ENCODE results near the gene COLEC12. TPM values are rescaled to one million over a fixed set of nuclear protein-coding genes. Genes with fewer than 3 reads are reported as not detected.
A peak's percentile ranks its signal among the peaks of the same experiment; 100 is the strongest.

Gene COLEC12
- total RNA-seq, 1 donor from 2014 or later: 11.6 TPM

DNA sequence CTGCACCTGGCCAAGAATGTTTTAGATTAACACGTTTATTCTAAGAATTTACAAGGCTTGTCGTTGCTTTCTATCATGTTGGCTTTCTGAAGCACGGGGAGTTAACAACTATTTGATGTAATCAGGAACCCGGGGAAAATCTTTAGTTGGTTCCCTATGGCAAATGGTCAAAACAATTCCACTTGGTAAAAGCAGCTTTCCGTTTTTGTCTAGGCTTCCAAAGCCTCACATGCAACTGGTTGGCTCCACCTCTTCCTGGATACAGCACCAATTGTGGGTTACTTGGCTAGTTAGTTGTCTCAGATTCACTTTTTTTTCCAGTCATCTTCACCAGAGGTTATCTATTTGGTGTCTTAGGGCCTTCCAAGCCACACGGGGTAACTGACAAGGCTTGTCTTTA lies 2.8 kb downstream of the COLEC12 start:
- no peak for DNase-seq (ENCODE audit: low read depth)
- Histone ChIP-seq H4K20me1 (ENCODE audit: insufficient read depth, low read length) (no peaks in the 10 kb centered on the region), H3K9me3 (ENCODE audit: insufficient read depth, low read depth, low read length) (no peaks in the 10 kb centered on the region), H3K36me3 (ENCODE audit: insufficient read depth, low read length) (no peaks in the 10 kb centered on the region), H3K4me3 (ENCODE audit: insufficient read depth, low read depth, low read length) (no peak overlapping the region), H3K27me3 (ENCODE audit: insufficient read depth, low read length) (peaks cover 14% of the 10 kb centered on the region), H3K79me2 (ENCODE audit: insufficient read depth, low read length) (peaks cover 4% of the 10 kb centered on the region), H3K9ac (ENCODE audit: low read length) (no peak overlapping the region), H3K27ac (ENCODE audit: low read depth, low read length) (no peak overlapping the region), H3K4me1 (ENCODE audit: insufficient read depth, low read length) (peaks cover 31% of the 10 kb centered on the region), H2AFZ (ENCODE audit: low read depth, low read length) (no peak overlapping the region), H3K4me2 (ENCODE audit: low read length) (no peak overlapping the region)
- Mint-ChIP-seq H3K4me3 (ENCODE audit: unreplicated experiment) (no peak overlapping the region), H3K27me3 (ENCODE audit: low read depth, unreplicated experiment) (peaks cover 10% of the 10 kb centered on the region), H3K36me3 (ENCODE audit: low read depth, unreplicated experiment) (no peaks in the 10 kb centered on the region), H3K9me3 (ENCODE audit: unreplicated experiment) (no peaks in the 10 kb centered on the region), H3K27ac (ENCODE audit: unreplicated experiment) (no peak overlapping the region), H3K4me1 (ENCODE audit: low read depth, unreplicated experiment) (peaks cover 20% of the 10 kb centered on the region)
- TF ChIP-seq, protein P1, sequence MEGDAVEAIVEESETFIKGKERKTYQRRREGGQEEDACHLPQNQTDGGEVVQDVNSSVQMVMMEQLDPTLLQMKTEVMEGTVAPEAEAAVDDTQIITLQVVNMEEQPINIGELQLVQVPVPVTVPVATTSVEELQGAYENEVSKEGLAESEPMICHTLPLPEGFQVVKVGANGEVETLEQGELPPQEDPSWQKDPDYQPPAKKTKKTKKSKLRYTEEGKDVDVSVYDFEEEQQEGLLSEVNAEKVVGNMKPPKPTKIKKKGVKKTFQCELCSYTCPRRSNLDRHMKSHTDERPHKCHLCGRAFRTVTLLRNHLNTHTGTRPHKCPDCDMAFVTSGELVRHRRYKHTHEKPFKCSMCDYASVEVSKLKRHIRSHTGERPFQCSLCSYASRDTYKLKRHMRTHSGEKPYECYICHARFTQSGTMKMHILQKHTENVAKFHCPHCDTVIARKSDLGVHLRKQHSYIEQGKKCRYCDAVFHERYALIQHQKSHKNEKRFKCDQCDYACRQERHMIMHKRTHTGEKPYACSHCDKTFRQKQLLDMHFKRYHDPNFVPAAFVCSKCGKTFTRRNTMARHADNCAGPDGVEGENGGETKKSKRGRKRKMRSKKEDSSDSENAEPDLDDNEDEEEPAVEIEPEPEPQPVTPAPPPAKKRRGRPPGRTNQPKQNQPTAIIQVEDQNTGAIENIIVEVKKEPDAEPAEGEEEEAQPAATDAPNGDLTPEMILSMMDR (IDR thresholded peaks at IDR 0.05; ENCODE audit: insufficient read depth, low read depth, low read length): no peak
- TF ChIP-seq EZH2 (IDR thresholded peaks at IDR 0.05; ENCODE audit: insufficient read depth, low read length): no peak
- FAIRE-seq: no peak

DNA sequence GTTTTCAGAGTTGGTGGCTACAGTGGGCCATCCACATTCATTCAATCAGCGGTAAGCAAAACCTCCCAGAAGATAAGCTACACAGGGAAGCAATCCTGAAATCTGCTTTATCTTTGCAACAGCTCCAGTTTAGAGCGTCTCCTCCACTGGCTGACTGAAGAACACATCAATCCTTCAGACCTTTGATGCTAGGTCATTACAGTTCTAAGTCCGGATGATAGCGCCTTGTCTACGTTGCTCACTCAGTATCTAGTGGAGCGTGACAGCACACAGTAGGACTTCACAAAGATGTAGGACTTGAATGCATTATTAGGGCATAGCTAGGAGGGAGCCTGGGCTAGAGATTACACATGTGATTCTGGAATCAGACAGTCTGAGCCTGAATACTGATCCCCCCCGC lies 5.0 kb downstream of the COLEC12 start:
- no peak for FAIRE-seq
- Histone ChIP-seq H2AFZ (ENCODE audit: low read depth, low read length) (no peak overlapping the region), H3K9ac (ENCODE audit: low read length) (no peak overlapping the region), H3K4me1 (ENCODE audit: insufficient read depth, low read length) (peaks cover 28% of the 10 kb centered on the region), H3K4me2 (ENCODE audit: low read length) (no peak overlapping the region), H3K9me3 (ENCODE audit: insufficient read depth, low read depth, low read length) (no peaks in the 10 kb centered on the region), H3K27ac (ENCODE audit: low read depth, low read length) (peak overlapping the region; percentile 23), H3K79me2 (ENCODE audit: insufficient read depth, low read length) (peaks cover 4% of the 10 kb centered on the region), H3K27me3 (ENCODE audit: insufficient read depth, low read length) (peaks cover 4% of the 10 kb centered on the region), H3K4me3 (ENCODE audit: insufficient read depth, low read depth, low read length) (no peak overlapping the region), H4K20me1 (ENCODE audit: insufficient read depth, low read length) (no peaks in the 10 kb centered on the region), H3K36me3 (ENCODE audit: insufficient read depth, low read length) (no peaks in the 10 kb centered on the region)
- Mint-ChIP-seq H3K4me1 (ENCODE audit: low read depth, unreplicated experiment) (peaks cover 22% of the 10 kb centered on the region), H3K9me3 (ENCODE audit: unreplicated experiment) (no peaks in the 10 kb centered on the region), H3K27me3 (ENCODE audit: low read depth, unreplicated experiment) (peaks cover 4% of the 10 kb centered on the region), H3K4me3 (ENCODE audit: unreplicated experiment) (no peak overlapping the region), H3K27ac (ENCODE audit: unreplicated experiment) (no peak overlapping the region), H3K36me3 (ENCODE audit: low read depth, unreplicated experiment) (no peaks in the 10 kb centered on the region)
- no peak for DNase-seq (ENCODE audit: low read depth)
- TF ChIP-seq EZH2 (IDR thresholded peaks at IDR 0.05; ENCODE audit: insufficient read depth, low read length): no peak
- TF ChIP-seq, protein P1 (IDR thresholded peaks at IDR 0.05; ENCODE audit: insufficient read depth, low read depth, low read length): no peak

DNA sequence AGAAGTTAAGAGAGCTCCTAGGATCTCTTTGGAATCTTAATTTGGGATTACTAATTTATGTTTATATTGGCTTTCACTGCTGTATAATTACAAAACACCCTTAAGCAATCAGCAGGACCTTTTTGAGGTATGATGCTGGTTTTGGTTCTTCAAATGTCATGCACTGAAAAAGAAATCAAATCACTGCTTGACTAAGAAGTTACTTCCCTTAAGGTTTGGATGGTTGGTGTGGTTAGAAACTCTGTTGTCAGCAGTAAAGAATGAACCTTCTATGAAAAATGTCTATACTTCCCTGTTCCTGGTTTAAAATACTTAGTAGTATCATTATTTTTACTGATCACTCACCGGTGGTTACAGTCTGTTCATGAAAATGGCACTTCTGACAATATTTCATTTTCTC lies 5.5 kb downstream of the COLEC12 start:
- no peaks in the 10 kb centered on the region for H3K36me3 ChIP-seq (ENCODE audit: insufficient read depth, low read length)
- Mint-ChIP-seq H3K4me3 (ENCODE audit: unreplicated experiment) (no peak overlapping the region), H3K27me3 (ENCODE audit: low read depth, unreplicated experiment) (peaks cover 4% of the 10 kb centered on the region), H3K4me1 (ENCODE audit: low read depth, unreplicated experiment) (peaks cover 26% of the 10 kb centered on the region), H3K9me3 (ENCODE audit: unreplicated experiment) (no peaks in the 10 kb centered on the region), H3K36me3 (ENCODE audit: low read depth, unreplicated experiment) (no peaks in the 10 kb centered on the region), H3K27ac (ENCODE audit: unreplicated experiment) (no peak overlapping the region)
- H2AFZ ChIP-seq (ENCODE audit: low read depth, low read length): no peak overlapping the region
- peaks cover 32% of the 10 kb centered on the region for H3K4me1 ChIP-seq (ENCODE audit: insufficient read depth, low read length)
- TF ChIP-seq EZH2 (IDR thresholded peaks at IDR 0.05; ENCODE audit: insufficient read depth, low read length): no peak
- TF ChIP-seq, protein P1 (IDR thresholded peaks at IDR 0.05; ENCODE audit: insufficient read depth, low read depth, low read length): no peak
- no peaks in the 10 kb centered on the region for H3K9me3 ChIP-seq (ENCODE audit: insufficient read depth, low read depth, low read length)
- H3K4me3 ChIP-seq (ENCODE audit: insufficient read depth, low read depth, low read length): no peak overlapping the region
- H3K27ac ChIP-seq (ENCODE audit: low read depth, low read length): peak overlapping the region; percentile 23
- DNase-seq (ENCODE audit: low read depth): no peak
- no peak for FAIRE-seq
- peak overlapping the region; percentile 2 for H3K9ac ChIP-seq (ENCODE audit: low read length)
- no peaks in the 10 kb centered on the region for H4K20me1 ChIP-seq (ENCODE audit: insufficient read depth, low read length)
- no peak overlapping the region for H3K4me2 ChIP-seq (ENCODE audit: low read length)
- H3K79me2 ChIP-seq (ENCODE audit: insufficient read depth, low read length): peaks cover 4% of the 10 kb centered on the region
- H3K27me3 ChIP-seq (ENCODE audit: insufficient read depth, low read length): peaks cover 4% of the 10 kb centered on the region
